ENCODE measurements around the gene CCSER1.

The CCSER1 gene

GRCh38 chr4:91636083-91636482 is 1508.9 kb downstream of the CCSER1 start:
- POLR2A ChIA-PET = no interaction called here
- H3K4me3 ChIP-seq (ENCODE audit: low read depth, low read length) = no peak overlapping the region
- TF ChIP-seq CTCF (IDR thresholded peaks at IDR 0.05; ENCODE audit: insufficient read depth, low read length, missing control alignments) = no peak
- CTCF ChIA-PET = no interaction called here
- DNase-seq (ENCODE audit: low read depth, low spot score) = no peak

Data from AG04449 (cell line).